Tibial artery (tissue), 4 donors: ENCODE data around the gene PLEKHG3.

Source experiments
- DNase-seq, 2 donors: peaks; one replicate each; pipeline ENCODE4 v3.0.0-alpha.2; 2019
- H3K27ac ChIP-seq, 2 donors: fragments of 200-600 bp; sonication (generic) in 1 of 2; 1 replicate in 1 of 2; 2 replicates in 1 of 2; pipeline ENCODE4 v1.5.1; 2018 to 2019; ENCODE audit warnings: mild to moderate bottlenecking in 1 of 2
- H3K27me3 ChIP-seq, 2 donors: fragments of 200-600 bp; sonication (generic) in 1 of 2; one replicate each; pipeline versions ENCODE4 v1.5.1 to v1.6.0; 2016 to 2019
- H3K36me3 ChIP-seq, 3 donors: fragments of 200-600 bp; sonication (generic) in 2 of 3; one replicate each; pipeline ENCODE4 v1.5.1; 2016 to 2019; ENCODE audit warnings: mild to moderate bottlenecking in 2 of 3
- H3K4me1 ChIP-seq, 4 donors: fragments of 200-600 bp; sonication (generic) in 2 of 4; 1 replicate in 3 of 4; 2 replicates in 1 of 4; pipeline ENCODE4 v1.5.1; 2016 to 2019
- H3K4me3 ChIP-seq, 2 donors: fragments of 200-600 bp; sonication (generic) in 1 of 2; 1 replicate in 1 of 2; 2 replicates in 1 of 2; pipeline ENCODE4 v1.5.1; 2018 to 2019; ENCODE audit warnings: mild to moderate bottlenecking in 2 of 2
- H3K9me3 ChIP-seq, 3 donors: fragments of 200-600 bp; sonication (generic) in 1 of 3; one replicate each; pipeline ENCODE4 v1.5.1; 2016 to 2019
- intact Hi-C: fragments of 100-400 bp; cut with DNase I; formaldehyde crosslinking; loops from one replicate; pipeline ENCODE4 v1.15.0; 2023; ENCODE audit warnings: low total_unique reads
- TF ChIP-seq, protein P1 (sequence below), 2 experiments: fragments of 200-600 bp in 1 of 2; fragments of 450-650 bp in 1 of 2; IDR thresholded peaks; one replicate each; pipeline ENCODE4 v1.5.1; 2017 to 2019; ENCODE audit warnings: antibody characterized with exemption in 2 of 2, mild to moderate bottlenecking in 1 of 2, moderate library complexity in 1 of 2

Gene PLEKHG3

DNA sequence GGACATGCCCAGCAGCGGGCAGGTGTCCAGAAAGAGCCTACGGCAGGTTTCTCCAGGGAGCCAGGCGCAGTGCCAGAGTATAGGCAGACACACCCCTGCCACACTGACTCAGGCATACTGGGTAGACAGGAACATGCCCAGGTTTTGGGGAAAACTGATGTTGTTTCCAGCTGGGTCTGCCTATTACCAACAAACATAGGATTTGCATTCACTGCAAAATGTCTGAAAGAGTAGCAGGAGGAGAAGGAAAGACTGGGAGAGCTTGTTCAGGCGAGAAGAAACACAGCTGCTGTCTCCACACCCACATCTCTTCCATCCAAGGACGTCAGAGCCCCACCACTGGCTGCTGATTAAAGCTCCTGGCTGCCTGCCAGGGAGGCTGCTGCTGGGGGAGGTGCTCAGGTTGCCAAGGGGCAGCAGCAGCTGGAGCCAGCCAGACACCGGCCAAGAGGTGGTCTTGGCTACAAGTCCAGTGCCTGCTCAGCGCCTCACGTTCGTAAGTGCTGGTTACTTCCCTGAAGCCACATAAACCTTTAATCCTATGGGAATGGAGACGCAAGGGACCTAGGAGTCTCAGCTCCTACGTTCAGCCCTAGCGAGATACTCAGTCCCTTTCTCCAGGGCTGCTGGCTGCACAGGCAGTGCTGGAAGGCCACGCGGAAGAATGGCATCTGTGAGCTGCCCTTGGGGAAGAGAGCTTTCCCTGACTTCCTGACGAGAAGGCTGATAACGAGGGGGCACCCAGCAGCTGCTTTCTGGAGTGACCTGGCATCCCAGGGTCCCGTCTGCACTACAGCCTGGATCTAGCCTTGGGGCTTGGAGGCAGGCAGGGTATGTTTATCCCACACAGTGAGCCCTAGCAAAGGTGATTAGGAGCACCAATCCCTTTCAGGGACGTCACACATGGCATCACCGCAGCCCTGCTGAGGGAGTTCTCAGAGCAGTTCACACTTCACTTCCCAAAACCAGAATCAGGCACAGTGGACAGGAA lies 58.1 kb downstream of the PLEKHG3 start:
- TF ChIP-seq, protein P1, sequence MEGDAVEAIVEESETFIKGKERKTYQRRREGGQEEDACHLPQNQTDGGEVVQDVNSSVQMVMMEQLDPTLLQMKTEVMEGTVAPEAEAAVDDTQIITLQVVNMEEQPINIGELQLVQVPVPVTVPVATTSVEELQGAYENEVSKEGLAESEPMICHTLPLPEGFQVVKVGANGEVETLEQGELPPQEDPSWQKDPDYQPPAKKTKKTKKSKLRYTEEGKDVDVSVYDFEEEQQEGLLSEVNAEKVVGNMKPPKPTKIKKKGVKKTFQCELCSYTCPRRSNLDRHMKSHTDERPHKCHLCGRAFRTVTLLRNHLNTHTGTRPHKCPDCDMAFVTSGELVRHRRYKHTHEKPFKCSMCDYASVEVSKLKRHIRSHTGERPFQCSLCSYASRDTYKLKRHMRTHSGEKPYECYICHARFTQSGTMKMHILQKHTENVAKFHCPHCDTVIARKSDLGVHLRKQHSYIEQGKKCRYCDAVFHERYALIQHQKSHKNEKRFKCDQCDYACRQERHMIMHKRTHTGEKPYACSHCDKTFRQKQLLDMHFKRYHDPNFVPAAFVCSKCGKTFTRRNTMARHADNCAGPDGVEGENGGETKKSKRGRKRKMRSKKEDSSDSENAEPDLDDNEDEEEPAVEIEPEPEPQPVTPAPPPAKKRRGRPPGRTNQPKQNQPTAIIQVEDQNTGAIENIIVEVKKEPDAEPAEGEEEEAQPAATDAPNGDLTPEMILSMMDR (IDR thresholded peaks at IDR 0.05), result no peak
- intact Hi-C loops, result loop anchor here (5.0 to 10.0 kb wide), 2 partner anchors 218 to 260 kb away; partner anchors contain the start of genes HSPA2, PPP1R36, ZBTB1 and ZBTB25
- H3K4me3 ChIP-seq, result peak overlapping the region in 1 of 2 donors; percentile 23
- DNase-seq, result peak; percentile 72 to 94
- peaks cover 0 to 70% (median 59%) of the 10 kb centered on the region in 4 donors for H3K4me1 ChIP-seq
- H3K27me3 ChIP-seq, result no peaks in the 10 kb centered on the region
- no peaks in the 10 kb centered on the region for H3K9me3 ChIP-seq
- peaks cover 0 to 3% (median 0%) of the 10 kb centered on the region in 3 donors for H3K36me3 ChIP-seq
- peak overlapping the region; percentile 81 to 83 for H3K27ac ChIP-seq

DNA sequence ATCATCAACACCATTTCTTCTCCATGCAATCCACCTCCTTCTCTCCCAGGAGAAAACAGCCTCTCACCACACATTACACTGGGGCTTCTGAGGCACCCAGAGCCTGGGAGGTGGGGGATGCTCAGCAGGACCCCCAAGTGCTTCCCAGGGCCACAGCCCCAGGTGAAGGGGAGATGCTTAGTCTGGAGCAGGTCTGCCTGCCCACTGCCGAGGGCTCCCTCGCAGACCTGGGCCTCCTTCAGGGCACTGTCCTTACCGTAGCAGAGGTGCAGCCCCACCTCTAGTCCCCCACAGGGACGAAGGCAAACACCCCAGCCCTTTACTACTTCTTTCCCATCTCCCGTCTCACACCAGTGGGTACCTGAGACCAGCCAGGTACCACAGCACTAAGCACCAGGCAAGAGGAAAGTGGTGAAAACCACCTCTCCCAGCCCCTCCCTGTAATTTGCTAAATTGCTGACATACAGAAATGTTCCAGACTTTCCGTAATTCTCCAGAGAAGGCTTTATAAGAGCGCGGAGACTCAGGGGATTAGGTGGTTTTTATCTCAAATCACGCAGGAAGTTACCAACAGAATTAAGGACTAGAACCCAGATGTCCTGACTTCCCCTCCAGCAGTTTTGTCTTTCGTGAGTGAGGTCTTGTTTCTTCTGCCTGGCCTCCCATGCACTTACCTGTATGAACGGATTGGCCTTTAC lies 59.0 kb downstream of the PLEKHG3 start:
- intact Hi-C loops, result loop anchor here (5.0 to 10.0 kb wide), 2 partner anchors 218 to 261 kb away; partner anchors contain the start of genes HSPA2, PPP1R36, ZBTB1 and ZBTB25
- DNase-seq, result no peak
- peaks cover 0 to 61% (median 51%) of the 10 kb centered on the region in 4 donors for H3K4me1 ChIP-seq

DNA sequence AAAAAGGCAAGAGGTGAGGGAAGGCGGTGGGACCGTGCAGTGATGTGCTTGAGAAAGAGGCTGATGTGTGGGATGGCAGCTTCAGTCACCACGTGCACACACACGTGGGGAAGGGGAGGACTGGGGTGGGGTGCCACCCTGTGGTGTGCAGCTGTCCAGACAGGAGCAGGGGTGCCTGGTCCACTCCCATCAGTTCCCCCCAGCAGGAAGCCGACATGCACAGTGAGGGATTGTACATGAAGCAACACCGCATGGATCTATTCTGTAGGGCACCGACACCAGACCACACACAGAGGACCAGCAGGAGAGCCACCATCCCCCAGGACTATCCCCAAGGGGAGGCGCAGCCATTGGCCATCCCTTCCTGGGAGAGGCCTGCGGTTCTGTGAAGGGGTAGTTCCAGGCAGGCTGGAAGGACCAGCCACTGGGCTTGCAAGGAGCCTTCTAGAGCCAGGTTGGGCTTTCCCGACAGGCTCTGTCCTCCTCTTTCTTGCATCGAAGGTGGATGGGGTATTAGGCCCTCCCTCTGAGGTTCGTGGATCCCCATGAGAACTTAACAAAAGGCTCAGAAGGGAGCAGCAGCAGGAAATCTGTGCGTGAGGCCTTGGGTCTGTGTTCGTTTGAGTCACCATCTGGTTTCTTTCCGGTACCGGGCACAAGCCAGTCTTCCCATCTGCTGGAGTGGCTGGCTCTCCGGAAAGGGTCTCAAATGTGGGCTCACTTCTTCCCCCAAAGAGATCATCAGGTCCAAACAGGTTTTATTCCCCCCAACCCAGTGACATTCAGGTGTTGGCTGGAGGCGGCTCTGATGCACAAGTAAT lies 59.8 kb downstream of the PLEKHG3 start:
- intact Hi-C loops, result loop anchor here (2.0 to 10.0 kb wide), 3 partner anchors 91 to 262 kb away; partner anchors contain the start of genes HSPA2, PPP1R36, ZBTB1 and ZBTB25
- no peaks in the 10 kb centered on the region for H3K9me3 ChIP-seq
- H3K36me3 ChIP-seq, result peaks cover 0 to 4% (median 0%) of the 10 kb centered on the region in 3 donors
- peak overlapping the region; percentile 81 to 83 for H3K27ac ChIP-seq
- DNase-seq, result peak in 1 of 2 donors; percentile 77
- H3K4me1 ChIP-seq, result peaks cover 0 to 53% (median 44%) of the 10 kb centered on the region in 4 donors
- no peaks in the 10 kb centered on the region for H3K27me3 ChIP-seq
- peak overlapping the region; percentile 27 to 50 for H3K4me3 ChIP-seq
- TF ChIP-seq, protein P1 (IDR thresholded peaks at IDR 0.05), result peak in 1 of 2 experiments; percentile 11

More for the DNA sequence above, 59.0 kb downstream of the PLEKHG3 start:
- no peaks in the 10 kb centered on the region for H3K9me3 ChIP-seq
- no peak overlapping the region for H3K4me3 ChIP-seq
- TF ChIP-seq, protein P1 (IDR thresholded peaks at IDR 0.05), result no peak
- peaks cover 0 to 4% (median 0%) of the 10 kb centered on the region in 3 donors for H3K36me3 ChIP-seq
- H3K27me3 ChIP-seq, result no peaks in the 10 kb centered on the region
- peak overlapping the region; percentile 81 to 83 for H3K27ac ChIP-seq

DNA sequence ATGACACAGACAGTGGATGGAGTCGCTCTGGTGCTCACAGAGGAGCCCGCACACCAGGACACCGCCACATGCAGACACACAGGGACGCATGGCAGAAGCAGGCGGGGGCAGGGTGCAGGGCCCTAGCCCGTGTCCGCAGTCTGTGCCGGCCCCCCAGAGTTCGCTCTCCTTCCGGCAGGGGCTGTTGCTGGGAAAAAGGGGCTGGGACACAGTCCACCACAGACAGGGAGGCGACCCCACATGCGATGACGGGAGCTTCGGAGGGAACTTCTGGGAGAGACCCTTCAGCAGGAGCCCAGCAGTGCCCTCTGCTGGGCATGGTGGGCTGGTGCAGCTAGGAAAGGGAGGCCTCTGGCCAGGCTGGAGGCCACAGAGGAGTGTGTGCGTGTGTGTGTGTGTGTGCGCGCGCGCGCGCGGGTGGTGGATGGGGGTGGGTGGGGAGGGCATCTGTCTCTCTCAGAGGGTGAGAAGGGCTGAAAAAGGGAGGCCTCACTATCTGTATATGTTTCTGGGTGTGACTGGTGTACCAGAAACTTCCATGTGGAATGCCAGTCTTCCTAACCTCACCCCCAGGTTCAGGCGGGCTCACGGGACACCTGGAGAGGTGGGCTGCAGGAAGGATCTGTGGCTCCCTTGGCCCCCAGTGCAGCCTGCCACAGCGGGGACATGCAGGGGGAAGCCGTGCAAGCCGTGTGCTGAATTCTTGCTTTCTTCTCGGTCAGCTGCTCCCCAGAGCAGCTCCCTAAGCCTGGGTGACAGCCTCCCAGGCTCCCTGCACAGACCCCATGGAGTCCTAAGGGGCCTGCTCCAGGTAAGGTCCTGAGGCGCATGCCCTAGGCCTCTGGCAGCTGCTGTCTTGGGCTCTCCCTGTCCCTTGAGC lies 60.7 kb downstream of the PLEKHG3 start:
- peaks cover 0 to 4% (median 0%) of the 10 kb centered on the region in 3 donors for H3K36me3 ChIP-seq
- no peaks in the 10 kb centered on the region for H3K9me3 ChIP-seq
- DNase-seq, result peak; percentile 69 to 85
- H3K4me1 ChIP-seq, result peaks cover 0 to 46% (median 39%) of the 10 kb centered on the region in 4 donors
- H3K27ac ChIP-seq, result peak overlapping the region; percentile 81 to 83
- H3K4me3 ChIP-seq, result peak overlapping the region; percentile 27 to 50
- TF ChIP-seq, protein P1 (IDR thresholded peaks at IDR 0.05), result peak; percentile 96
- intact Hi-C loops, result loop anchor here (2.0 to 10.0 kb wide), 3 partner anchors 92 to 263 kb away; partner anchors contain the start of genes HSPA2, PPP1R36, ZBTB1 and ZBTB25
- H3K27me3 ChIP-seq, result no peaks in the 10 kb centered on the region
